ENCODE measurements around the gene SLCO2B1.

Gene SLCO2B1

GRCh38 chr11:75254326-75254725 lies 103.4 kb downstream of the SLCO2B1 start:
- no peak overlapping the region for H2AFZ ChIP-seq (ENCODE audit: low read length, unreplicated experiment)
- no peak overlapping the region for H3K27ac ChIP-seq (ENCODE audit: low read depth, low read length)
- no peaks in the 10 kb centered on the region for H3K36me3 ChIP-seq (ENCODE audit: insufficient read depth, low read length)
- no peak overlapping the region for H3K4me3 ChIP-seq (ENCODE audit: low read depth, low read length)
- peaks cover 64% of the 10 kb centered on the region for H3K27me3 ChIP-seq (ENCODE audit: insufficient read depth, low read length)
- H3K79me2 ChIP-seq (ENCODE audit: control insufficient read depth, insufficient read depth, low read length, unreplicated experiment) = no peaks in the 10 kb centered on the region
- H3K4me1 ChIP-seq (ENCODE audit: control insufficient read depth, insufficient read depth, low read length, unreplicated experiment) = no peaks in the 10 kb centered on the region

Measured in ACC112 (cell line).